Body of pancreas (tissue), 4 donors: ENCODE results near the gene NUP93. TPM values are rescaled to one million over a fixed set of nuclear protein-coding genes. Genes with fewer than 3 reads are reported as not detected.
A peak's percentile ranks its signal among the peaks of the same experiment; 100 is the strongest.

Source experiments
- ATAC-seq: fragments of 150-250 bp; one replicate; pipeline ENCODE4 v1.9.1; 2016
- DNase-seq, 4 donors: peaks; one replicate each; pipeline ENCODE4 v3.0.0-alpha.2; 2019
- H3K27ac ChIP-seq, 4 donors: fragments of 200-600 bp; sonication (generic); 1 replicate in 3 of 4; 2 replicates in 1 of 4; pipeline versions ENCODE4 v1.5.1 to v1.6.1; 2016 to 2019; ENCODE audit warnings: mild to moderate bottlenecking in 1 of 4, mixed read lengths in 1 of 4, moderate library complexity in 1 of 4
- H3K27me3 ChIP-seq, 2 donors: fragments of 200-600 bp; sonication (generic); one replicate each; pipeline ENCODE4 v1.6.0; 2016; ENCODE audit warnings: mild to moderate bottlenecking in 1 of 2
- H3K36me3 ChIP-seq, 2 donors: fragments of 200-600 bp; sonication (generic); replicated peaks in 1 of 2; 2 replicates each; pipeline ENCODE4 v1.5.1; 2016; ENCODE audit warnings: low read depth in 2 of 2; ENCODE audit not compliant: insufficient read depth in 1 of 2
- H3K4me1 ChIP-seq: fragments of 200-600 bp; sonication (generic); one replicate; pipeline ENCODE4 v1.6.0; 2016
- H3K4me3 ChIP-seq, 2 donors: fragments of 200-600 bp; sonication (generic); 1 replicate in 1 of 2; 2 replicates in 1 of 2; pipeline ENCODE4 v1.5.1; 2016 to 2019
- H3K9me3 ChIP-seq, 3 donors: fragments of 200-600 bp; sonication (generic); 1 replicate in 2 of 3; 2 replicates in 1 of 3; pipeline ENCODE4 v1.5.1; 2016
- CTCF ChIP-seq, 7 experiments: fragments of 450-650 bp in 4 of 7; fragments of 200-600 bp in 3 of 7; sonication (generic) in 3 of 7; IDR thresholded peaks; one replicate each; pipeline ENCODE4 v1.5.1; 2016 to 2019; ENCODE audit warnings: antibody characterized with exemption in 7 of 7
- POLR2A ChIP-seq, 3 donors: fragments of 450-650 bp; IDR thresholded peaks; one replicate each; pipeline ENCODE4 v1.6.1; 2016; ENCODE audit warnings: antibody characterized with exemption in 3 of 3, mild to moderate bottlenecking in 2 of 3
- WGBS, 2 donors: methylation state at CpG; one replicate each; pipeline ENCODE4 v1.1.5; 2017; 5-methylcytosine and 5-hydroxymethylcytosine counted together
- intact Hi-C: fragments of 100-400 bp; cut with DNase I; formaldehyde crosslinking; loops from one replicate; pipeline ENCODE4 v1.15.1; 2023
- total RNA-seq, 2 donors: library from RNA; depleted of rRNA; stranded (reverse); fragments of >200 nt; gene quantifications; one replicate each; pipeline ENCODE4 v1.1.0, GENCODE V29; 2016

Gene NUP93
- total RNA-seq, 2 donors from 2014 or later = 12.2 to 19.1 TPM

- WGBS, 2 donors = 93% methylated on average over 9 to 14 of the region's 14 CpGs
- Histone ChIP-seq H3K4me1 (peaks cover 22% of the 10 kb centered on the region), H3K27ac (no peak overlapping the region), H3K4me3 (no peak overlapping the region), H3K9me3 (no peaks in the 10 kb centered on the region), H3K36me3 (no peaks in the 10 kb centered on the region), H3K27me3 (no peaks in the 10 kb centered on the region)
- DNase-seq (no peak), ATAC-seq (no peak)
- intact Hi-C loops = no loop called here
- TF ChIP-seq CTCF (IDR thresholded peaks at IDR 0.05) (no peak), POLR2A (IDR thresholded peaks at IDR 0.05) (no peak)
These were observed 140.5 kb downstream of the NUP93 start for GRCh38 chr16:56870276-56870888.

GRCh38 chr16:56871172-56871593, 141.3 kb downstream of the NUP93 start:
- Histone ChIP-seq H3K4me3 (no peak overlapping the region), H3K9me3 (no peaks in the 10 kb centered on the region), H3K36me3 (no peaks in the 10 kb centered on the region), H3K4me1 (peaks cover 22% of the 10 kb centered on the region), H3K27ac (peak overlapping the region in 2 of 4 donors; percentile 1 to 35), H3K27me3 (no peaks in the 10 kb centered on the region)
- peak in 3 of 4 donors; percentile 56 to 65 (median 58) for DNase-seq
- ATAC-seq = peak; percentile 33
- intact Hi-C loops = no loop called here
- no peak for TF ChIP-seq POLR2A (IDR thresholded peaks at IDR 0.05)
- TF ChIP-seq CTCF (IDR thresholded peaks at IDR 0.05) = no peak
- WGBS, 2 donors = 45 to 56% methylated on average over 7 of the region's 7 CpGs

- DNase-seq = no peak
- WGBS, 2 donors = 90 to 96% methylated on average over 8 to 10 of the region's 10 CpGs
- H3K27me3 ChIP-seq = no peaks in the 10 kb centered on the region
- peaks cover 8% of the 10 kb centered on the region for H3K4me1 ChIP-seq
- H3K4me3 ChIP-seq = no peak overlapping the region
- no peak for ATAC-seq
- no peak overlapping the region for H3K27ac ChIP-seq
- no peak for TF ChIP-seq POLR2A (IDR thresholded peaks at IDR 0.05)
- H3K36me3 ChIP-seq = no peaks in the 10 kb centered on the region
- H3K9me3 ChIP-seq = no peaks in the 10 kb centered on the region
- intact Hi-C loops = no loop called here
These were observed 143.0 kb downstream of the NUP93 start for GRCh38 chr16:56872863-56873391.

- Histone ChIP-seq H3K4me1 (peaks cover 5% of the 10 kb centered on the region), H3K36me3 (no peaks in the 10 kb centered on the region), H3K27ac (peak overlapping the region in 2 of 4 donors; percentile 2 to 6), H3K27me3 (no peaks in the 10 kb centered on the region), H3K4me3 (no peak overlapping the region), H3K9me3 (no peaks in the 10 kb centered on the region)
- TF ChIP-seq POLR2A (IDR thresholded peaks at IDR 0.05) (no peak), CTCF (IDR thresholded peaks at IDR 0.05) (peak in 3 of 7 experiments; percentile 14 to 29 (median 26))
- ATAC-seq (peak; percentile 79), DNase-seq (peak; percentile 57 to 80 (median 74))
- 39 to 52% methylated on average over 7 to 11 of the region's 11 CpGs for WGBS, 2 donors
- intact Hi-C loops = no loop called here
These were observed 144.9 kb downstream of the NUP93 start for GRCh38 chr16:56874800-56875199.

- ATAC-seq (no peak), DNase-seq (no peak)
- Histone ChIP-seq H3K4me1 (peaks cover 3% of the 10 kb centered on the region), H3K4me3 (no peak overlapping the region), H3K9me3 (no peaks in the 10 kb centered on the region), H3K27me3 (no peaks in the 10 kb centered on the region), H3K27ac (no peak overlapping the region), H3K36me3 (no peaks in the 10 kb centered on the region)
- 79 to 80% methylated on average over 4 of the region's 4 CpGs for WGBS, 2 donors
- intact Hi-C loops = no loop called here
- TF ChIP-seq CTCF (IDR thresholded peaks at IDR 0.05) (no peak), POLR2A (IDR thresholded peaks at IDR 0.05) (no peak)
These were observed 146.1 kb downstream of the NUP93 start for GRCh38 chr16:56876048-56876447.
